ENCODE measurements around the gene XG.
"Not testable (repeated sequence)": the region's sequence is repeated elsewhere in the genome, so short reads cannot be mapped to it uniquely, and the experiment has no call there.

XG gene

DNA sequence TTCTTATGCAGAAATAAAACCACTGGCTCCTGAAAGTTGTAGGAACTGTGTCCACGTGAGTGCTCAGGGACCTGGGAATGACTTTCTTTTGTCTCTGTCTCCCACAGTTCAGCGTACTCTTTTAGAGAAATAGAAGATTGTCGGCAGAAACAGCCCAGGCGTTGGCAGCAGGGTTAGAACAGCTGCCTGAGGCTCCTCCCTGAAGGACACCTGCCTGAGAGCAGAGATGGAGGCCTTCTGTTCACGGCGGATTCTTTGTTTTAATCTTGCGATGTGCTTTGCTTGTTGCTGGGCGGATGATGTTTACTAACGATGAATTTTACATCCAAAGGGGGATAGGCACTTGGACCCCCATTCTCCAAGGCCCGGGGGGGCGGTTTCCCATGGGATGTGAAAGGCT lies 11.2 kb upstream of the XG start:
- no peak for DNase-seq

DNA sequence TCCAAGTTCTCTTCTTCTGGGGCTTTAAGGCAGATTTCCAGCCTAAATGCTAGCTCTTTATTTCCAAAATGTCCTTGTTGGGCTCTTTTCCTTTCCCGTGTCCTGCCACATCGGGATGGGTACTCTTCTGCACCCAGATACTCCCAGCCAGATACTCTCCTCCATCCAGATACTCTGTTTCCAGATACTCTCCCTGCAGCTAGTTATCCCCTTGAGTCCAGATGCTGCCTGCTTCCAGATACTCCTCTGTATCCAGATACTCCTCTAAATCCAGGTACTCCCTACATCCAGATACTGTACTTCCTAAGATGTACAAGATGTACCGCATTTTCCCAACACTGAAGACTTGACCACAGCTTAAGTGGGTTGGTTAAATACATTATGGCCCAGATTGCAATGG lies 10.5 kb upstream of the XG start:
- DNase-seq, result no peak

DNA sequence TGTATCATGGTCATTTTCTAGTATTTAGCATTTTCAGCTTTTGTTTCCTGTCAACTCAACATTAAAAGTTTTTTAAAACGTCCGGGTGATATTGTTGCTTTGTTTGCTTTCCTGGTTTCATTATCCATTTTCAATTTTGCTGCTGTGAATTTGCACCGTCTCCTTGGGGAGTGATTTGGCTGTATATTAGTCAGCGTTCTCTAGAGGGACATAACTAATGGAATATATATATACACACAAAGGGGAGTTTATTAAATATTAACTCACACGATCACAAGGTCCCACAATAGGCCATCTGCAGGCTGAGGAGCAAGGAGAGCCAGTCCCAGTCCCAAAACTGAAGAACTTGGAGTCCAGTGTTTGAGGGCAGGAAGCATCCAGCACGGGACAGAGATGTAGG lies 5.6 kb upstream of the XG start:
- DNase-seq, result not testable (repeated sequence)

DNA sequence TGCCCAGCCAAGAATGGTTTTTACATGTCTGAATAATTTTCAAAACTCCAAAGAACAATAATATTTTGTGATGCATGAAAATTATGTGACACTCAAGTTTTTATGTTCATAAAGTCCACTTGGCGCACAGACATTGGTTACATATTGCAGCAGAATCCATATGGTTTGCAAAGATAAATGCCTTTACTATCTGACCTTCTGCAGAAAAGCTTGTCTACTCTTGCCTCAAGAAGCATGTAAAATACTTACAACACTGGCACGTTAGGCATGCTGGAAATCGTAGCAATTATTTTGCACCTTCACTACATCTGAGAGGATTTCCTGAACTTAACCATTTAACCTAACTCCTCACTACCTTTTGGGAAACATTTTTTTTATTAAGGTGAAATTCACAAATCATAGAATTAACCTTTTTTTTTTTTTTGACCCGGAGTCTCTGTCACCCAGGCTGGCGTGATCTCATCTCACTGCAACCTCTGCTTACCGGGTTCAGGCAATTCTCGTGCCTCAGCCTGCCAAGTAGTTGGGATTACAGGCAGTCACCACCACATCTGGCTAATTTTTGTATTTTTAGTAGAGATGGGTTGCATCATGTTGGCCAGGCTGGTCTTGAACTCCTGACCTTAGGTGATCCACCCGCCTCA lies 3.5 kb upstream of the XG start:
- no peak for DNase-seq

DNA sequence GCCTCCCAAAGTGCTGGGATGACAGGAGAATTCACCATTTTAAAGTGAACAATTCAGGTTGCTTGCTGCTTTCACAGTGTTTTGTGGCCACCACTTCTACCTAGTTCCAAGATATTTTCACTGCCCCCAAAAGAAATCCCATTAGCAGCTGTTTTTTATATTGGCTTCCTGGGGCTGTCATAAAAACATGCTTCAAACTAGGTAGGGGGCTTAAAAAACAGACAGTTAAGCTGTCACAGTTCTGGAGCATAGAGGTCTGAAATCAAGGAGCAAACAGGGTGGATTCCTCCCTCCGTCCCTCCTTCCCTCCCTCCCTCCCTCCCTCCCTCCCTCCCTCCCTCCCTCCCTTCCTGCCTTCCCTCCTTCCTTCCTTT lies 3.0 kb upstream of the XG start:
- DNase-seq, result no peak

DNA sequence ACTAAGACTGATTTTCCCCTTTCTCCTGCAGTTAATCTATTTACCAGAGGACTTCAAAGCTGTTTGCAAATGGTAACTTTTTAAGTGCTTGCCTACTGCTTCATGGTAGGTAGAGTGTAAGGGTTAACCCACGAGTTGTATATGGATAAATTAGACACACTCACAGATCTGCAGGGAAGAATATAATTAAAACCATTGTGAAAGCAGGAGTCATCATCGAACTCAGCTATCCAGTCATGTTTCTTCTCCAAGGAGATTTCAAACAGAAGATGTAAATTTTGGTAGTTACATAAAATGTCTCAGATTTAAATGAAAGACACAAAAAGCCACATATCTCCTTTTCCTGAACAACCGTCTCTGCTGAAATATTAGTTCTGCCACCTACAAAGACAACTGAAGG lies 549 bp upstream of the XG start:
- DNase-seq, result no peak

DNA sequence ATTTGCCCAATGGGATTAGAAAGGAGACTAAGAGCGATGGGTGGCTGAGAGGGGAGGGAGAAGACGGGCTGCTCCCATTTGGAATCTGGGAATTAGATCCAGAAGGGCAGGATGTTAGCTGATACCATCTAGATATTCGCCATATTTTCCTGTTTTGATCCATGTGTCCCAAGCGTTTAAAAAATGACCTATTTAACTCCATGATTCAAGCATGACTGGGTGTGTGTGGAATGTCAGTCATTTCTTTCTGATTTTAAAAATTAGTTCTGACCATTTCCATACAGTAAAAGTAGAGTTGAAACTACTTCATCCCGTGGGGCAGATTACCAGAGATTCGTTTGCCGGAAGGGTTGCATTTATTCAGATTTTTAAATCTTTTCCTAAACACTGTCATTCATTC lies 601 bp downstream of the XG start:
- not testable (repeated sequence) for DNase-seq

DNA sequence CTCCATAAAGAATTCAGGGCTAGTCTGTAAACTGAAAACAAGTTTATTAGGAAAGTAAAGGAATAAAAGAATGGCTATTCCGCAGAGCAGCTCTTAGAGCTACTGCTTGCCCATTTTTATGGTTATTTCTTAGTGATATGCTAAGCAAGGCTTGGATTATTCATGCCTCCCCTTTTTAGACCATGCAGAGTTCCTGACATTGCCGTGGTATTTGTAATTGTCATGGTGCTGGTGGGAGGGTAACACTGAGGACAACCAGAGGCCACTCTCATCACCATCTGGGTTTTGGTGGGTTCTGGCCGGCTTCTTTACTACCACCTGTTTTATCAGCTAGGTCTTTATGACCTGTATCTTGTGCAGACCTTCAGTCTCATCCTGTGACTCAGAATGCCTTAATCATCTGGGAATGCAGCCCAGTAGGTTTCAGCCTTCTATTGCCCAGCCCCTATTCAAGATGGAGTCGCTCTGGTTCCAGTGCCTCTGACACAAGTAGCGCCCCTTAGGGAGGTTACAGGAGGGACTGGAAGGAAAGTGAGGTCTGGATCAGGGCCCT lies 3.4 kb downstream of the XG start:
- not testable (repeated sequence) for DNase-seq

DNA sequence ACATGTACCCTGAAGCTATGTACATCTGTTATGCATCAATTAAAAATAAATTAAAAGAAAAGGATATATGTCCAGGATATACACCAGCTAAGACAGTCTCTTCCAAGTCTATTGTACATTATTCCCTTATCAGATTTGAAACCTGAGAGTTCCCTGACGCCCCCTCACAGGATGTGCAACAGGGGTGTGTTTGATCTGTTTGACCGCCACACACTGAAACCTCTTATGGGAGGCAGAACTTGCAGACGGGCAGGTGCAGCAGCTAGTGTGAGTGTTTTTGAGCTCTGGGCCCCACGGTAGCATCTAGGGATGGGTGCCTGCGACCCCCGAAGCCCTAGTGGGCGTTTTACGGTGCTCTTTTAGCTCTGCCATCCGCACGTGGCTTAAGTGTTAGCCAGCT lies 4.7 kb downstream of the XG start:
- DNase-seq, result no peak

DNA sequence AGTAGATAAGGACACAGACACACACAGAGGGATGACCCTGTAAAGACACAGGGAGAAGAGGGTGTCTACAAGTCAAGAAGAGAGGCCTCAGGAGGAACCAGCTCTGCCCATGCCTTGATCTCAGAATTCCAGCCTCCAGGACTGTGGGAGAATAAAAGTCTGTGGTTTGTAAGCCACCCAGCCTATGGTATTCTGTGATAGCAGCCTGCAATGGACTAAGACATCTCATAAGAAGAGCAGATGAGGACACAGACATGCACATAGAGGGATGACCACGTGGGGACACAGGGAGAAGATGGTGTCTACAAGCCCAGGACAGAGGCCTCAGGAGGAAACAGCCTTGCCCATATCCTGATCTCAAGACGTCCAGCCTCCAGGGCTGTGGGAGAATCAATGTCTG lies 9.4 kb downstream of the XG start:
- DNase-seq, result no peak

DNA sequence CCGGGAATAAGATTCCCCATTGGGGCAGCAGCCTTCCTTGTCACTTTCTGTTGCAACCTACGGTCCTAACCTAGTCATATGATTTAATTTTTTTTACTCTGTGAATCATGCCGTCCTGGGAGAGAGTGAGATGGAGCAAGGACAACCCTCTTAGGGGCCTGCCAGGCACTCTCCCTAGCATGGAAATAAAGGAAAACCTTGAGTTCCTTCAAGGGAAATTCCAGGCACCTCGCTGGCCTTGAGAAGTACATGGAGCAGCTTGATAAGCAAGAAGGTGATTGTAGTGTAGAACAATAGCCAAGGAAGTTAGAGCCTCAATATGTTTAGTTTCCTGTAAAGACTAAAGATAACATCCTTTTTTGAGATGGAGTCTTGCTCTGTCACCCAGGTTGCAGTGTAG lies 10.8 kb downstream of the XG start:
- not testable (repeated sequence) for DNase-seq

DNA sequence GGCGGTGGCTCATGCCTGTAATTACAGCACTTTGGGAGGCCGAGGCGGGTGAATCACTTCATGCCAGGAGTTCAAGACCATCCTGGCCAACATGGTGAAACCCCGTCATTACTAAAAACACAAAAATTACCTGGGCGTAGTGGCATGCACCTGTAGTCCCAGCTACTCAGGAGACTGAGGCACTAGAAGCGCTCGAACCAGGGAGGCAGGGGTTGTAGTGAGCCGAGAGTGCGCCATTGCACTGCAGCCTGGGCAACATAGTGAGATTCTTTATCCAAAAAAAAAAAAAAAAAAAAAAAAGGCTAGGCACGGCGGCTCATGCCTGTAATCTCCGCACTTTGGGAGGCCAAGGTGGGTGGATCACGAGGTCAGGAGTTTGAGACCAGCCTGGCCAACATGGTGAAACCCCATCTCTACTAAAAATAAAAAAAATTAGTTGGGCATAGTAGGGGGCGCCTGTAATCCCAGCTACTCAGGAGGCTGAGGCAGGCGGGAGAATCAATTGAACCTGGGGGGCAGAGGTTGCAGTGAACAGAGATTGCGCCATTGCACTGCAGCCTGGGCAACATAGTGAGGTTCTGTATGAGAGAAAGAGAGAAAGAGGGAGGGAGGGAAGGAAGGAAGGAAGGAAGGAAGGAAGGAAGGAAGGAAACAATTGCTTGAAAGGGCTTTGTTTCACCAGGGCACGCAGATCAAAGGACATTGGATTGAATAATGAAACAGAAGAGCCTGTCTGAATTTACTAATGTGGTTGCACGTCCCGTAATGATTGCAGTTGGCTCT lies 13.1 kb downstream of the XG start:
- DNase-seq, result not testable (repeated sequence)

DNA sequence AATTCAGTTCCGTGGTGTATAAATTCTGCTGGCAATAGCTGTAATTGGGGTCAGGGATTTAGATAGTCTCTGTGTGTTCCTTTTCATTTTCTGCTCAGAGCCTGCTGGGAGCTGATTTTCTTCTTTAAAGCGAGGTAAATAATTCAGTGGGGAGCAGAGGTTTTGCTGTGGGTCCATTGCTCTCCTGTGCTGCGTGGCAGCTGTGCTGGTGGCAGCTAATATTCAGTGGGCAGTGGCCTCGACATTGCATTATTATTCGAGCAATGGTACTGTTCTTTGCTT lies 13.7 kb downstream of the XG start:
- no peak for DNase-seq

DNA sequence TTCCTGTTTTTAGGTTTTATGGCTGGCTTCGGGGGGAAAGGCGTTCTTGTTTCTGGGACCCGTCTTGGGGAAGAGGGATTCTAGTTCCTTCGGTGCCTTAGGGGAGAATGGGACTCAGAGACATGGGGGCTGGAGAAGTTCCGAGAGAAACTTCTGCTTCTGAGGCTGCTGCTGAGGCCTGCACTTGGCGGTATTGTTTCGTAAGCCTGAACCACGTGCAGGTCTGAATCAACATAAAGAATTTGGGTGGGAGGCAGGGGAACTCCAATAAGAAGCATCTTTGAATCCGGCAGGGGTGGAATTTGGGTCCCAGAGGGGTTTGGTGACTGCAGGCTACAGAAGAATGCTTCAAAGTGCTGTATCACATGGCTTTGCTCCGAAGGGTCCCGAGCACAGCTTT lies 15.1 kb downstream of the XG start:
- DNase-seq, result no peak

DNA sequence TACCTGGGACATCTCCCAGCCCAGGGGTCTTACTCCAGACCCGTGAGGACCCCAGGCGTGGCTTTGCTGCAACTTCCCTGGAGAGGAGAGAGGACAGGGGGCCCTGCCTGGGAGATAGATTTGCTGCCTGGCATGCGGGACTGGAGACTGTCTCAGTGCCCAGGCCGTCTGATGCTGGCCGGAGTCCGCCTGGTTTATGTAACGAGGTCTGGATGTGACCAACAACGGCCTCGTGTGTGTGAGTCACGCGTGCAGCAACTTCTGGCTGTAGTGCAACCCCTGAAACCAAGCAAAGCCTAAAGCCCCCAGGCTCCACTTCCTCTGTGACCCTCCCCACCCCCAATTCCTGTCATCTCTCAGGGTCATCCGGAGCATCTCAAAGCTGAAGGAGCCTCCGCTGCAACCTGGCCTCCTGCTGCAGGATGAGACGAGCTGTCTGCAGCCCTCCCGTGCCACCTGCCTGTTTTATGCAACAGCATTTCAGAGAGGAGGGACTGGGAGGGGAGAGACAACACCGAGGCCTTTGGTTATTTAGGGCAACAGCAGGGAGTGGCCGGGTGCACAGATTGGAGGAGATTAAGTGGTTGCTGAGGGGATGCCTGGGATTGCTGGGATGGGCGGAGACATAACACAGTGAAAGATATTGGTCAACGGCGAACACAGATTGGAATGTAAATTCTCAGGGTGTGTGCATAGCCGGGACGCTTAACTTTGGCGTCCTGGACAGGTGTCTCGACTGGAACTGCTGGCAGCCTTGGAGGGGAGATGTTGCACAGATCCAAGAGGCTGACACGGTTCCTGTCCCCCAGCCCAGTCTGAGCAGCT lies 16.0 kb downstream of the XG start:
- DNase-seq, result peak; percentile 7

DNA sequence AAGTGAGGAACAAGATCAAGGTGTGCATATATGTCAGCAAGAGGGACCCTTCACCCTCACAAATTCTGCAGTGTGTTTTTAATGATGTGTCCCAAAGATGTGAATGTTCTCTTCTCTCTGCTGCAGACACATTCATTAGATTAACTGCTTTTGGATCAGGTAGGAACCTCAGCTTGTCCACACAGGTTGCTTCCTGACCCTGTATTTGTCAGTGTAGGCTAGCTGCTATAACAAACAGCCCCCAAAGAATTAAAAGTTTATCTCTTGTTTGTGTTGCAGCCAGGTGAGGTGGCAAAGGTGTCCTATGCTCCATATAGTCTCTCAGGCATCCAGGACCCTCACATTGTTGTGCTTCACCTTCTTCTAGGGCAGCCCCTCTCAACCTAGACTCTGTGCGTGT lies 17.8 kb downstream of the XG start:
- no peak for DNase-seq

DNA sequence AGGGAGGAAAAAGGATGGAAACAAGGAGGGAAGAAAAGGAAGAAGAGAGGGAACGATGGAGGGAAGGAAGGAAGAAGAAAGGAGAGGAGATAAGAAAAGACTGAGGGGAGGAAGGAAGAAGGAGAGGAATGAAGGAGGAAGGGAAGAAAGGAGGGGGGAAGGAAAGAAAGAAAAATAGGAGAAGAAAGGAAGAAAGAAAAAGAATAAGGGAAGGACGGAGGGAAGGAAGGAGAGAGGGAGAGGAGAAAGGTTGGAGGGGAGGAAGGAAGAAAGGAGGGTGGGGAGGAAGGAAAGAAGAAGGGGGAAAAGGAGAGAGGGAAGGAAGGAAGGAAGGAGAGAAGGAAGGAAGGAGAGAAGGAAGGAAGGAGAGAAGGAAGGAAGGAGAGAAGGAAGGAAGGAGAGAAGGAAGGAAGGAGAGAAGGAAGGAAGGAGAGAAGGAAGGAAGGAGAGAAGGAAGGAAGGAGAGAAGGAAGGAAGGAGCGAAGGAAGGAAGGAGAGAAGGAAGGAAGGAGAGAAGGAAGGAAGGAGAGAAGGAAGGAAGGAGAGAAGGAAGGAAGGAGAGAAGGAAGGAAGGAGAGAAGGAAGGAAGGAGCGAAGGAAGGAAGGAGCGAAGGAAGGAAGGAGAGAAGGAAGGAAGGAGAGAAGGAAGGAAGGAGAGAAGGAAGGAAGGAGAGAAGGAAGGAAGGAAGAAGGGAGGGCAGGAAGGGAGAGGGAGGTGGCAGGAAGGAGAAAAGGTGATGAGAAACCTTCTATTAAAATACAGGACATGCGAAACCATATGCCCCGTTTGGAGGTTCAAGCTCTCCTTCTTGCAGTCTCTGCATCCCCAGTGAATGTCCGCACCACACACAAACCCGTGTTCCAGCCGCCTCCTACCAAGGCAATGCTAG lies 21.6 kb downstream of the XG start:
- not testable (repeated sequence) for DNase-seq

DNA sequence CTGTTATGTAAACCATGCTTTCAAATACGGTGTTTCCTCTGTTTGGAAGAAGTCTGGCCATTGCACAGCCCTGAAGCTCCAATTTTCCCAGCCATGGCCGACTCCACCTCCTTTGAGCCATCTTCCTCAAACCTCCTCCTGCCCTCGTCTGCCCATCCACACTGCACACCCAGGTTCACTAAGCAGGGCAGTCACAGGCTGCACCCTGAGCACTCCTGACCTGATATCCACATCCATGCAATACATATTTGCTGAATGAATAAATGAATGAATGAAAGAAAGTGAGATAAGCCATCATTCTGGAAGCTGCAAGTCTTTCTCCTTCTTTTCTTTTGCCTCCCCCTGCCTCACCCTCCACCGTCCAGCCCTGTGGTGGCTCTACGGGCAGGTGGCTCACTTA lies 22.2 kb downstream of the XG start:
- DNase-seq, result no peak

DNA sequence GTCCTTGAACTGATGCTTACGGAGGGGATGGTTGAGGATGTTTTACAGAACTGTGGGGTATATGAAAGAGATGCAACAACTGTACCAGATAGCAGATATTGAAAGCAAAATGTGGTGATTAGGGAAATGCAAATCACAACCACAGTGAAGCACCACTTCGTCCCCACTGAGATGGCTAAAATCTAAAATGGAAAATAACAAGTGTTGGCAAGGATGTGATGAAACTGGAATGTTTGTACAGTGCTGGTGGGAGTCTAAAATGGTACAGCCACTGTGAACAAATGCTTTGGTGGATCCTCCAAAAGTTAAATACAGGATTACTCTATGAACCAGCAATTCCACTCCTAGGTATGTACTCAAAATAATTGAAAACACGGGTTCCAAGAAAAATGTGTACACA lies 22.9 kb downstream of the XG start:
- no peak for DNase-seq

DNA sequence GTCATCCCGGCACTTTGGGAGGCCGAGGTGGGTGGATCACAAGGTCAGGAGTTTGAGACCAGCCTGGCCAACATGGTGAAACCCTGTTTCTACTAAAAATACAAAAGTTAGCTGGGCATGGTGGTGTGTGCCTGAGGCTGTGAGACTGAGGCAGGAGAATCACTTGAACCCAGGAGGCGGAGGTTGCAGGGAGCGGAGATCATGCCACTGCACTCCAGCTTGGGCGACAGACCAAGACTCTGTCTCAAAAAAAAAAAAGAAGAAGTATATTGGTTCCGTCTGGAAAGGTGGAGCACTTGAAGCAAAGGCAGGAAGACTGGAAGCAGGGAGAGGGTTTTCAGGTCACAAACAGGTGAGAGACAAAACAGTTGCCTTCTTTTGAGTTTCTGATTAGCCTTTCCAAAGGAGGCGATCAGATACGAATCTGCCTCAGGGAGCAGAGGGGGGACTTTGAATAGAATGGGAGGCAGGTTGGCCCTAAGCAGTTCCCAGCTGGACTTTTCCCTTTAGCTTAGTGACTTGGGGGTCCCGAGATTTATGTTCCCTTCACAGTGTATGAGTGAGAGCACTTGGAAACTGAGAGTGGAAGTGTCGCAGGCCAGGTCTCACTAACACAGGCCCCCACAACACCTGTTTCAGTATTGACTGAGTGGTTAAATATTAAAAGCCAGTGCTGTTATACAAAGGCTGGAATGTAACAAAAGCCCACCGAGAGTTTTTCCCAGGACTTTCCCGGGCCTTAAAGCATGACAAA lies 28.8 kb downstream of the XG start:
- DNase-seq, result not testable (repeated sequence)

DNA sequence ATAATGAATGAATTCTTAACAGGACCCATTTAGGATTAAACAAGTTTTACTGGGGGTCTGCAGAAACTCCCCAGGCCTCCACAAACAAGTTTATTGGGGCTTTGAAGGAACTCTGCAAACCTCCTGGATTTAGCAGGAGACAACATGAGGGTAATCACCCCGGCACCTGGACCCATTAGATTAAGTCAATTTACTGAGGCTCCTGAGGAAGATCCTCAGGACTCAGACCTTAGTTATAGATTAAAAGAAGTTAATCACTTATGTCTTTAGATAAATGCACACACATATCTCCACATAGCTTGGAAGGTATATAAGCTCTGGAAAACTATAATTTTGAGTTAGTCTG lies 29.4 kb downstream of the XG start:
- no peak for DNase-seq

DNA sequence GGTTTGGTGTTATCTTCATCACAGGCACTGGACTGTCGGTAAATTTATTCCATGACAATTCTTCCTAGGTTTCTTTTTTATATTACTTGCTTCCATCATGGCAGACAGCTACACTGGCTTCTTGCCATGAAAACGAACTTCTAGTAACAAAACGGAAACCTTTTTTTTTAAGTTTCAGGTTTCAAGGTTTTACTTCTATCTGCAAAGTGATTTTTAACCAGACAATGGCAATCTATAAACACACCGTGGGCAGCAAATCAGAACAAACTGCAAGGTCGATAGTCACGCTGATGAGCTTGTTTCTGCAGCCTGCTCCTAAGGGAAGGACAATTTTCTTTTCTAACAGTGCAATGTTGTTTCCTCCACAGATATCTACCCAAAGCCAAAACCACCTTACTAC lies 29.9 kb downstream of the XG start:
- no peak for DNase-seq
